Stimulated activated CD8-positive, alpha-beta memory T cell treated with anti-CD3 and anti-CD28 coated beads, Interleukin-15, amount 100 ng/mL, for 48 hours (primary cell): ENCODE measurements around the gene MBP.

ENCODE experiments used
- DNase-seq, 2 donors: peaks; one replicate each; pipeline ENCODE4 v3.0.0-alpha.2; 2020; ENCODE audit warnings: low read depth in 2 of 2

The MBP gene

DNA sequence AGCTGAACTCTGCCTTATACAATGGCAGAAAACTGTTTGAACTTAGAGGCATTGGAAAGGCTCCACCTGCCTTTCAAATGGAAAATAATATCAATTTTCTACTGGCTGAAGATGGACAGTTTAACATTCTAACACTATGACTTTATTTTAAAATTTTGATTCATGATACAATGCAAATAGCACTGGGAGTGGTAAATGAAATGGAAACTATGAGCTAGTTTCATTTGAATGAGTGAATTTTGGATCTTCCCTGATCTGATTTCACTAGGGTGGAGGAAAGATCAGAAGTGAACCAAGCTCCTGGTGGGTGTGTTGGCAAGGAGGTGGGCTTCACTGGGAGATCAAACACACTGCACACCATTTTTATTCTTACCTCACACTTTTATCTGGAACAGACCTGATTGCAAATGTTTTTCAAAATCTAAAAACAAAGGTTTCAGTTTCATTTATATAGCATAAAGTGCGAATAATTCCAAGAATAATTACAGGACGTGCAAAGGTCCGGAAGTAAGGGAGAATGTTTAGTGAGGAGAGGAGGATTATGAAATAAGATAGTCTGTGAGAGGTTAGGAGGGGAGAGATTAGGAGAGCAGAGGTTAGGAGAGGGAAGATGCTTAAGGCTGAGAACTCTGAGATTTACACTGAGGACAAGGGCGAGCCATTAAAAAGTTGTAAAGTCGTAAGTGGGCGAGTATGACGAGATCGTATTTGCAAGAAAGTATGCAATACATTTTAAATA, 18.6 kb upstream of the MBP start:
- no peak for DNase-seq

DNA sequence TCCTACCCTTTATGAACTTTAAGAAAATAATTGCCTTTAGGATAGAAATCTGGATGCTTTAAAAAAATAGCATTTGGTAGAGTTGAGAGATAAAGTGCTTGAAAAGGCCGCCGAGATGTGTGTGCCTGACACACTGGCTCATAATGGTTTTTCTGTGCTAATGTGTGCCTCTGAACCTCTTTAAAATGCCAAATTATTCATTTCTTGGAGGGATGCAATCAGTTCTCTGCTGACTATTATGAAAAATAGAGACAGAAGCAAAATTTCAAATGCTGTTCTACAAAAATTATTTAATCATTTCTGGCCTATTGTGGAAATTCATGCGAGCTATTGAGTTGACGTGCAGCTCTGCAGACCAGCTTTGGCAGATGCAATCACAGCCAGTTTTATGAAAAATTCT, 18.0 kb upstream of the MBP start:
- no peak for DNase-seq

DNA sequence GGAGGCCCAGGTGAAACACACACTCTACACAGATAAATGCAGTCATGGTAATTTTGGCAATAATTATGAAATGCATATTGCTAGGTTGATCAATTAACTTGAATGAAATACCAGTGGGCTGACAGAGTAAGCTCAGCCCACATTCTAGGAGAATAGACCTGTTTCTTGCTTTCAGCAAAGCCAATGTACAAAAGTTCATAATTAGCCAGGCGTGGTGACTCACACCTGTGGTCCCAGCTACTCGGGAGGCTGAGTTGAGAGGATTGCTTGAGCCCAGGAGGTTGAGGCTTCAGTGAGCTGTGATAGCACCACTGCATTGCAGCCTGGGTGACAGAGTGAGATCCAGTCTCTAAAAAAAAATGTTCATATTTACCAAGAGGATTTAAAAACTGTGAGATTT, 15.7 kb upstream of the MBP start:
- DNase-seq, result no peak

DNA sequence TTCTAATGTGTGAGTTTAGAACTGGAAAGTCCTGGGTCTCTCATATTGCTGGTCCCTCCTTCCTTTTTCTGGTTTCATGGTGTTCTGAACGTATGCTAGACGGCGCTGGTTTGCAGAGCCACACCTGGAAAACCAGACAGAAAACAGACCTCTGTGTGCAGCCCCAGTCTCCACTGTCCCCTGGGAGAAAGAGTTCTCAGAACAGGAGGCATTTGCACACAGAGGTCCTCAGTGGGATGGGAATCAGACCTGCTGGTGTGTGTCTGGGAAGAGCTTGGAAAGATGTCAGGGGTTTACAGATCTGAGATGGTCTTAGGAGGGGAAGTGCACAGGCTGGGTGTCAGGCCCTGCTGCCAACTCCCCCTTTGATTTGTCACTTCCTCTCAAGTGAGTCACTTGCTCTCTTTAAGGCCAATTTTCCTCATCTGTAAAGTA, 14.9 kb upstream of the MBP start:
- DNase-seq, result no peak

DNA sequence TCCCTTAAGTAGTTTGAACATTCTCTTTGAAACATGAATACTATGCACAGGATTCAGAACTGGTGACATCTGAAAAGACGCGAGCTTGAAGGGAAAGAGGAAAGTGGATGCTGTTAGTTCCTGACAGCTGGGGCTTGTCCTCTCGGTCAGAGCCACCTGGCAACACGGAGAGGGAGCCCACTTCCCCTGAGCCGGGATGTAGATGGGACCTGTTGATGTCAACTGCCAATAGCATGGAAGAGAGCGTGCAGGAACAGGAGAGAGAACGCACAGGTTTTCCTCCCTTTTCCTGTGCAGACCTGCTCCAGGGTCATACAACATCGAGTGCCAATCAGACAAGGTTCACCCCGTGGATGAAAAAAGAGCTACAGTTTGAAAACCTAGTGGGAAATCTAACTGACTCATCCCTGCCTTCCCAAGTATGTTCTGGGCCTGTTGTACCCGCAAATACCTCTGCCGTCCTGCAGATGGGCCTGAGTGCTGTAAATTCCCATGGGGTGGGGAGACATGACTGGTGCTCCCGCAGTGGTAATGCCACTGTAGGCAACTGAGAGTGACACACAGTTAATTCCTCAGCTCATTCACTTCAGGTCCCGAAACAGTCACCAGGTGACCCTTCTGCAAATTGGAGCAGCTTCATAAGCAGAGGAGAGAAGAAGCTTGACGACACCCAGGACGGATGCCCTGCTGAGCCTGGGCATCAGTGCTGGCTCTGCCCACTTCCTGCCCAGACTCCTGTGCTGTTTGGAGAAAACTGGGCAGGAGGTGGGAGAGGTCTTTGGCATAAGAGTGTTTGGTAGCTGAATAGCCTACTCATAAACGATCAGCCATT, 13.9 kb upstream of the MBP start:
- DNase-seq, result no peak

DNA sequence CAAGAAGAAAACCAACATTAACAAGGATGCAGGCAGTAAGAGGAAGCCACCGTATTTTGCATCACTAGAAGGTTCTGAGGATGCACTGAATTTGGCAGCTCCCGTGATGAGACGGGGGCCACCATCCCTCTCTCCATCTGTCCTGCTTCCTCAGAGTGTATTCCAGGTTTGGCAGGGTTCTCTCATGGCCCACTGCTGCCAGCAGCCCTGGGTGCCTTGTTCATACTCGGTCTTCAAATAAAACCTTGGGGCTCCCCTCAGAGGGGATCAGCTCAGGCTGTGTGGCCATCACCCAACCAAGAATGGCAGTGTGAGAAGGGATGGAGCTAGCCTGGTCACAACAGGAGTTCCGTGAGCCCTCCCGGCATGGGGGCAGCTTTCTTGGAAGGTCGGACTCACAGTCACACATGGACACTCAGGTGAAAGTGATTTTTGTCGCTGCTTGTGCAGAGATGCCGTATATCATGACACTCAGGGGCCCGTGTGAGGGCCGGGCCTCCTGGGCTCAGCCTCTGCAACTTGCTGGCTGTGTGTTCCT, 12.8 kb upstream of the MBP start:
- DNase-seq, result no peak

DNA sequence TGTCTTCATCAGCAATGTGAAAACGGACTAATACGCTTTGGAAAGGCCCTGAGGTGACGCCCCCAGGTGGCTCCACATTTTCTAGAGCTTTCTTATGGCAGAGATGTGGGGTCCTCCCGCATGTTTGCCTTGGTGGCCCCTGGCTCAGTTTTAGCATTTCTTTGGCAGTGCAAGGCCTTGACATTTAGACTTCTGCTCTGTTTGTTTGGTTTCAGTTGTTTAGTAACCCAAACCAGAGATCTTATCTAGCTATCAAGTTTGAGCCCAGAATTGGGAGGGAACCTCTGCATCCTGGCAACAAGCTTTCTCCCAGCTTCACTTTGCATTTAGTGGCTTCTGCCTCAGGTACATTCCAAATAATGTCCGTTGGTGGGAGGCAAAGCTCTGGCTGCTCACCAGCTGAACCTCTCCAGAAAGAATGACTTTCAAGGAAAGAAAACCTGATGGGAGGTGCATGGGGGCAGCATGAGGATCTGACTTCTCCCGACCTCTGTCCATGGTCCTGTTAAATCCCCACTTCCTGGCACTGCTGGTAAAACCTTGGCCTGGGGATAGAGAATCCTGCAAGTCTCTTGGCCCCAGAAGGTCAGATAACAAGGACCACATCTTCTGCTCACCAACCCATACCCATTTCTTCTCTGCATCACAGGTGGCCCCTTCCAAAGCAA, 12.0 kb upstream of the MBP start:
- DNase-seq, result no peak

DNA sequence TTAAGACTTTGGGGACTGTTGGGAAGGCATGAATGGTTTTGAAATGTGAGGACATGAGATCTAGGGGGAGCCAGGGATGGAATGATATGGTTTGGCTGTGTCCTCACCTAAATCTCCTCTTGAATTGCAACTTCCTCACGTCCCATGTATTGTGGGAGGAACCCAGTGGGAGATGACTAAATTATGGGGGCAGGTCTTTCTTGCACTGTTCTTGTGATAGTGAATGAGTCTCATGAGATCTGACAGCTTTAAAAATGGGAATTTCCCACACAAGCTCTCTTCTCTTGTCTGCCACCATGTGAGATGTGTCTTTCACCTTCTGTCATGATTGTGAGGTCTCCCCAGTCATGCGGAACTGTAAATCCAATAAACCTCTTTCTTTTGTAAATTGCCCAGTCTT, 11.5 kb upstream of the MBP start:
- no peak for DNase-seq

DNA sequence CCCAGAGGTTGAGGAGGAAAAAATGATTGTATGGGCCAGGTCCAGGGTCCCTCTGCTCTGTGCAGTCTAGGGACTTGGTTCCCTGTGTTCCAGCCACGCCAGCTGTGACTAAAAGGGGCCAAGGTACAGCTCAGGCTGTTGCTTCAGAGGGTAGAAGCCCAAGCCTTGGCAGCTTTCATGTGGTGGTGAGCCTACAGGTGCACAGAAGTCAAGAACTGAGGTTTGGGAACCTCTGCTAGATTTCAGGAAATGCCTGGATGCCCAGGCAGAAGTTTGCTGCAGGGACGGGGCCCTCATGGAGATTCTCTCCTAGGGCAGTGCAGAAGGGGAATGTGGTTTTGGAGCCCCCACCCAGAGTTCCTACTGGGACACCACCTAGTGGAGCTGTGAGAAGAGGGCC, 10.6 kb upstream of the MBP start:
- no peak for DNase-seq

DNA sequence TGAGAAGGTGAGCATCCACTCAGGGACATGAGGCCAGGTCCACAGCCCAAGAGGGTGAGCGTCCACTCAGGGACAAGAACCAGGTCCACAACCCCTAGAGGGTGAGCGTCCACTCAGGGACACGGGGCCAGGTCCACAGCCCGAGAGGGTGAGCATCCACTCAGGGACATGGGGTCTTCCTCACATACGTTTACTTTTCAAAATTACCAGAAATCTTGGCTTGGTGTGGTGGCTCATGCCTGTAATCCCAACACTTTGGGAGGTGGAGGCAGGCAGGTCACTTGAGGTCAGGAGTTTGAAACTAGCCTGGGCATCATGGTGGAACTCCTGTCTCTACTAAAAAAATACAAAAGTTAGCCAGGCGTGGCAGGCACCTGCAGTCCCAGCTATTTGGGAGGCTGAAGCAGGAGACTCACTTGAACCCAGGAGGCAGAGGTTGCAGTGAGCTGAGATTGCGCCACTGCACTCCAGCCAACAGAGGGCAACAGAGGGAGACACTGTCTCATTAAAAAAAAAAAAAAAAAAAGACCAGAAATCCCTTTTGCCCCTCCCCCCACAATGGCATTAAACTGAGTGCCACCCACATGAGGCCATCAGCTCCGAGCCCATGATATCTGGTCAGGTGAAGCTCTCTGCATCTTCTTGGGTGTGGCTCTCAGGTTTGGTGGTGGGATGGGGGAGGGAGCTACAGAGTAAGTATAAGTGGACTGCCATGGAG, 9.0 kb upstream of the MBP start:
- no peak for DNase-seq

DNA sequence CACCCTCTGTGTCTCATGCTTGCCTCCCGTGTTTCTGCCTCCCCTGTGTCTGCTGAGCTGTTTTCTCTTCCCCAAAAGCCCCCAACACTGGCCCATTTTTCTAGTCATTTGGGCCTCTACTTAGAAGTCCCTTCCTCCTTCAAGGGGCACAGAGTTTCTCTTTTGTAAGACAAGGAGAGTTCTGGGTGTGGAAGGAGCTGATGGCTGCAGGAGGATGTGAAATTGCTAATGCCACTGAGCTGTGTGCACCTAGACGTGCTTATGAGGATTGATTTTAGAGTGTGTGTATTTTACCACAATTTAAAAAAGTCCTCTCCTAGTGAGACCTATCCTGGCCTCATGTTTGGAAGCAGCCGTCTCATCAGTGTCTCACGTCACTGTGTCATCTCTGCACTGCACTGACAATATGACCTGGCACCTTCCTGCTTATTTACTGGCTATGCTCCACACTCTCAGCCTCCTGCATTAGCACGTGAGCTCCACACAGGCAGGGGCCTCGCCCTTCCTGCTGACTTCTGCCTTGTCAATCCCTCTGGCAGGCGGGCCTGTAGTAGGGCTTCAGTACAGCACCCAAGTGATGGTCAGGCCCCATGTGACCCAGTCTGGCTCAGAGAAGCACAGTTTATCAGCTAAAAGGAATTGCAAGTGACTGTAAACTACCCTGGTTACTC, 8.0 kb upstream of the MBP start:
- DNase-seq, result no peak

DNA sequence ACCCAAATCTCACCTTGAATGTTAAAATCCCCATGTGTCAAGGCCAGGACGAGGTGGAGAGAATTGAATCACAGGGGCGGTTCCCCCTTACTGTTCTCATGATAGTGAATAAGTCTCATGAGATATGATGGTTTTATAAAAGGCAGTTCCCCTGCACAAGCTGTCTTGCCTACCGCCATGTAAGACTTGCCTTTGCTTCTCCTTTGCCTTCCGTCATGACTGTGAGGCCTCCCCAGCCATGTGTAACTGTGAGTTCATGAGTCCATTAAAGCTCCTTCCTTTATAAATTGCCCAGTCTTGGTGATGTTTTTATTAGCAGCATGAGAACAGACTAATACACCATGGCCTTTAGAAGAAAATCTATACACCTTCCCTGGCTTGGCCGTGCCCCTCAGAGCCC, 7.4 kb upstream of the MBP start:
- no peak for DNase-seq

DNA sequence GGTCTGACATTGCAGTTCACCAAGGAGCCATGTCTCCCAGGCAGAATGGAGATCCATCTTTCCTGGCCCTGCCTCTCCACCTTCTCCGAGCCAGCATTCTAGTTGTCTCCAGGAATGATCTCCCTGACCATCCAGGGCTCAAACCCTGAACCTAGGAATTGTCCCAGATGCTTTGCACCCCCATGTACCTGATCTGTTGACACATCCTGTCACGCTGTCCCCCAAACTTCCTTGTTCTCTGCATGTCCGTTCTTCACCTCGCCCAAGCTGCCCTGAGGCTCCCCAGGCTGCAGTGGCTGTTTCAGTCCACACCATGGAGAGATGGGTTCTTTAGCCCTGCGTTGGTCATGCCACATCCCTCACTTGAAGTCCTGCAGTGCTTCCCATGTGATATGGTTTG, 7.0 kb upstream of the MBP start:
- DNase-seq, result no peak

DNA sequence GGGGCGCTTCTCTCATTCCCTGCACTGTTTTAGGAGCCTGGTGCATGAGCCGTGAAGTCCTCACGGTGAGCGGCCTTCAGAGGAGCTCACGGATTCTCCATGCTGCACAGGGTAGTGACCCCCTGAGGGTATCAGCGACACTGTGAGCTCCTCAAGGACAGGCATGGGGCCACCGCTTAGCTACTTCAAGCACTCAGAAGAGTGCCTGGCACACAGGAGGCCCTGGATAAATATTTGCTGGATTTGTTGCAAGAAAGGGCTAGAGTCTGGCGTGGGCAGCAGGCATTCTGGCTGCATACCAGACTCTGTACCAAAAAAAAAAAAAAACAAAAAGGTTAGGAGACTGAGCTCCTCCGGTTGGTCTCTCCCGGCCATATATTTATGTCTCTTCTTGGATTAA, 5.7 kb upstream of the MBP start:
- DNase-seq, result no peak

DNA sequence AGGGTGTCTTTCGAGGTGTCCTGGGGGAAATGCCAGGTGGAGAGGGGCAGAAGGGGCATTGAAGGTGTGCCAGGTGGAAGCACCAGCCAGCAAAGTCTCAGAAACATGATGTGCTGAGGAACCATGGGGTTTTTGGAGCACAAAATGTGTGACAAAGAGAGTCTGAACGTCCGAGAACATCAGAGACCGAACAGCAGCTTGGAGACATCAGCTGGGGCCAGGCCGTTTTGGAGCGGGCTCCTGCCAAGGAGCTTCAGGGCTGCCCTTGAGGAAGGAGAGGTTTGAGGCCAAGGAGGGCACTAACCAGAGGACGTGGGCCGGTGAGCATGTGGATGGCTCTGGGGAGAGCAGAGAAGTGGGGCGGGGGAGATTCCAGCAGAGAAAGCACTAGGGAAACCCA, 5.3 kb upstream of the MBP start:
- DNase-seq, result no peak

DNA sequence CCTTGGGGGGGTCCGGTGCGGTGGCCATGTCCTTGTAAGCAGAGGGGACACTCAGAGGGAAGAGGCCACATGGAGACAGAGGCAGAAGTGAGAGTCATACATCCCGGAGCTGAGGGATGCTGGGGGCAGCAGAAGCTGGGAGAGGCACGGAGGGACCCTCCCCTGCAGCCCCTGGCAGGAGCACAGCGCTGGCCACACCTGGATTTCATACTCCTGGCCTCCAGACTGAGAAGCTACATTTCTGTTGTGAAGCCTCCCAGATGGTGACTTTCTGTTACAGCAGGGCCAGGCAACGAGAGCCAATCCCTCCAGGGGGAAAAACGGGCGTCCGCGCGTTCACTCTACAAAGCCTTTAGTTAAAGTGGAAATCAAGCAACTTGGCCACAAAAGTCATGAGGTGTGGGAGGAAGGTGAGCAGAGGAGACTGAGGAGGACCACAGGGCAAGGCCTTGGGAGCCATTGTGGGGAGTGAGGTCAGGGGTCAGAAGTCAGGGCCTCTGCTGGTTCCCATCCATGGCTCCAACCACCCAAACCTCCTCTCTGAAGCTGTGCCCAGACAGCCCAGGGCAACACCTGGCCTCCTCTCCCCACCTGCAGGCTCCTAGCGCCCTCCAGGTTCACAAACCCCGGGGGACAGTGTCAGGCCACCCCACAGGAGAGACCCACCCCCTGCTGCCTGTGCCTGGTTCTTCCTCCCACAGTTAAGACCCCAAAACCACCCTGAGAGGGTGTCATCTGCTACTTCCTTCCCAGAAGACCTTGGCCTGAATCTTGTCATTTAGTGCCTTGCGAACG, 4.5 kb upstream of the MBP start:
- DNase-seq, result no peak

DNA sequence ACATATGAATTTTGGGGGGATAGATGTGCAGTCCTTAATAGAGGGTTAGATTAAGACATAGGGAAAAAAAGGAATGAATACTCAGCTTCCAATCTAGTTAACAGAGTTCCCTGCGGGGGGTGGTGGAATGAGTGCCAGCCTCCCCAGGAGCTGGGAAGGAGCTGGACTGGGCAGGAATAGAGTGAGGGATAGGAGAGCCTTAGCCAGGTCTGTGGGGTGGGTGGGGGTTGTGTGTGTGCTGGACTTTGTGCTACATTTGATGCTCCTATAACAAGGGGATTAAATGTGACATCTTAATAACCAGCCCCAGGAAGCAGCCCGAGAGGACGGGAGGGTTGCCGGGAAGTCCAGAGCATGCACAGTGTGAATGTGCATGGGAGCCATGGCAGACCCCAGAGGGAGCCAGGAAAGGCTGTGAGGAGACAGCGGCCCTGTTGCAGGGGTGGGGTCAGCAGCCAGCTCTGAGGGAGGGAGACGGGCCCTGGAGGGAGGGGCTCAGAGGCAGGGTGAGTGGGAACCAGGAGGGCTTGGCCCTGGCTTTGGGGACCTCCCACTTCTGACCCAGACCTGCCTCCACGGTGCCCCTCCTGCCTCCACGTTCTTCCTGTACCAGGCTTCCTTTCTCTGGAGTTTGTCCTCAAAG, 3.6 kb upstream of the MBP start:
- DNase-seq, result no peak

DNA sequence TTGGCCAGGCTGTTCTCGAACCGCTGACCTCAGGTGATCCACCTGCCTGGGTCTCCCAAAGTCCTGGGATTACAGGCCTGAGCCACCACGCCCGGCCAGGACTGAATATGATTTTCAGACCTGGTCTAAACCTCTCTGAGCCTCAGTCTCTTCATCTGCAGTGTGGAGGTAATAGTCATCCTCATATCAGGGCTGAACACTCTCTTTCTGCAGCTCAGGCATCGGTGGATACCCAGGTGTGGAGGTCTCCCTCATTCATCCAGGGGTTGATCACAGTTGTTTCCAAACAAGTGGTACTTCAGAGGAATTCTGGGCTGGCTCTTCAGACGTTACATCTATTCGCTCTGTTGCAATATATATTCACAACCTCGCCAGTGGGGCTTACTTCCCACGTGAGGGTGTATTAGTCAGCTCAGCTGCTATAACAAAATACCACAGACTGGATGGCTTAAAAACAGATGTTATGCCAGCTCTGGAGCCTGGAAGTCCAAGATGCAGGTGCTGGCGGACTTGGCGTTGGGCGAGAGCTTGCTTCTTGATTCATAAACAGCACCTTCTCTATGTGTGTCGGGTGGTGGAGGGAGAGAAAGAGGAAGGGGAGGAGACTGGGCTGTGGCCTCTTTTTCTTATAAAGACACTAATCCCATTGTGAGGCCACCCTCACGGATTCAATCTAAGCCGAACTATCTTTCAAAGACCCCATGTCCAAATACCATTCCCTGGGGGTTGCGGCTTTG, 2.9 kb upstream of the MBP start:
- DNase-seq, result no peak

DNA sequence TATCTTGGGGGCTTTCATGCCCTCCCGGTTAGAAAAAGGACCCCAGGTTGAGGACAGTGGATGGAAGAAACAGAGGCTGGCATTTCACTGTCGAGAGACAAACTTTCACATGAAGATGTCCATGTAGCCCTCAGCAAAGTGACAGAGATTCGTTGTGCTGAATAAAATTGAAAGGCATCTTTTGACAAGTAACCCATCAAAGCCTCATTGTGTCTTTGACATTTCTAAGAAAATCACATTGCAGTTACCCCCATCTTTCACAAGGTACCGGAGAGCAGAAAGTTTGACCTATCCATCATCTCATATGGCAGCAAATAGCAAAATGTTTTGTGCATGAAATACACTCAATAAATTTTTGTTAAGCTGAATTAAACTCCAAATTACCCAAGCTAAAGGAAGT, 2.0 kb upstream of the MBP start:
- no peak for DNase-seq
